ENCODE measurements around the gene GIT1. TPM values are rescaled to one million over a fixed set of nuclear protein-coding genes. Genes with fewer than 3 reads are reported as not detected.

GIT1 gene
- total RNA-seq, 1 donor from 2014 or later, result 96.5 TPM

DNA sequence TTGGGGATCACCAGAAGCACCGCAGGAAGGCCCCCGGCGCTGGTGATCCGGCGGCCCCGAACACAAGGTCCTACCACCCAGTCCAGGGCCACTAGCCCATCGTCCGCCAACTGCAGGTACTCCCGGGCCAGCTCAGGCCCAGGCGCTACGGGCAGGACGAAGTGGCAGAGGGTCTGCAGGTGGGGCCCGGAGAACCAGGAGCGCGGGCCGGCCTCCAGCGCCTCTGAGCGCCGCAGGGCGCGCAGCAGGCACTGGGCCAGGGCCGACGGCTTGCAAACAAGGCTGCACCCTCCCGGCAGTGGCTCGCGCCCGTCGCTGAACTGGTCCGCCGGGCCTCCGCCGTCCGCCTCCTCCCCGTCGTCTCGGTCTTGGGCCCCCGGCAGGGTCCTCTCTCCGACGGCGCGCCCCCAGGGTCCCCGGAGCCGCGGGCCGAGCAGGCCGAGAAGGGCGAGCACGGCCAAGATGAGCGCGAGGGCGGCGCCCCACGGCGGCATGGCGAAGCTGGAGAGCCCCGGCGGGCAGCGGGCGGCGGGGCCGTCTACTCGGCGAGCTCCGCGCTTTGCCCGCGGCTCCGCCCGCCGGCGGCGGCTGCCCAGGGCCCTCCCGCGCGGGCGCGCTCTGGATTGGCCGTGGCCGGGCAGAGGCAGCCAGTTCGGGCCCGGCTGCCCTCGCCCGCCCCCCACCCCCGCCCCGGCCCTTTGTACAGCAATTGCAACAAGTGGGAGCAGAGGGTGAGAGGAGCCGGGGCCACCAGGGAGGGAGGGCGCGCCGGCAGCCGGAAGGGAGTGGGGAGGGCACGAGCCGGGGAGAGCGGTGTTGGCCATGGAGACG, 22.8 kb downstream of the GIT1 start, which contains the start of gene ABHD15:
Gene ABHD15, minus strand, starts transcription at position 565 of the 831 bp plus-strand sequence. Its CDS starts 71 bp downstream, at position 494.
- H3K4me3 Mint-ChIP-seq, result peak within 1 kb of the TSS; percentile 97
- TF ChIP-seq, protein P1, sequence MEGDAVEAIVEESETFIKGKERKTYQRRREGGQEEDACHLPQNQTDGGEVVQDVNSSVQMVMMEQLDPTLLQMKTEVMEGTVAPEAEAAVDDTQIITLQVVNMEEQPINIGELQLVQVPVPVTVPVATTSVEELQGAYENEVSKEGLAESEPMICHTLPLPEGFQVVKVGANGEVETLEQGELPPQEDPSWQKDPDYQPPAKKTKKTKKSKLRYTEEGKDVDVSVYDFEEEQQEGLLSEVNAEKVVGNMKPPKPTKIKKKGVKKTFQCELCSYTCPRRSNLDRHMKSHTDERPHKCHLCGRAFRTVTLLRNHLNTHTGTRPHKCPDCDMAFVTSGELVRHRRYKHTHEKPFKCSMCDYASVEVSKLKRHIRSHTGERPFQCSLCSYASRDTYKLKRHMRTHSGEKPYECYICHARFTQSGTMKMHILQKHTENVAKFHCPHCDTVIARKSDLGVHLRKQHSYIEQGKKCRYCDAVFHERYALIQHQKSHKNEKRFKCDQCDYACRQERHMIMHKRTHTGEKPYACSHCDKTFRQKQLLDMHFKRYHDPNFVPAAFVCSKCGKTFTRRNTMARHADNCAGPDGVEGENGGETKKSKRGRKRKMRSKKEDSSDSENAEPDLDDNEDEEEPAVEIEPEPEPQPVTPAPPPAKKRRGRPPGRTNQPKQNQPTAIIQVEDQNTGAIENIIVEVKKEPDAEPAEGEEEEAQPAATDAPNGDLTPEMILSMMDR (conservative IDR thresholded peaks at IDR 0.05), result no peak
- H3K4me1 Mint-ChIP-seq, result peaks cover 26% of the 10 kb centered on the region
- no peak for DNase-seq (ENCODE audit: low read depth, low spot score)
- H3K27me3 Mint-ChIP-seq (ENCODE audit: low read depth), result peaks cover 49% of the 10 kb centered on the region
- no peaks in the 10 kb centered on the region for H3K9me3 Mint-ChIP-seq
- no peaks in the 10 kb centered on the region for H3K36me3 Mint-ChIP-seq (ENCODE audit: low read depth)
- H3K27ac Mint-ChIP-seq (ENCODE audit: unreplicated experiment), result no peak within 1 kb of the TSS

- Mint-ChIP-seq H3K4me3 (peak overlapping the region; percentile 87), H3K4me1 (peaks cover 21% of the 10 kb centered on the region), H3K27me3 (ENCODE audit: low read depth) (peaks cover 49% of the 10 kb centered on the region), H3K9me3 (no peaks in the 10 kb centered on the region), H3K27ac (ENCODE audit: unreplicated experiment) (no peak overlapping the region), H3K36me3 (ENCODE audit: low read depth) (no peaks in the 10 kb centered on the region)
- TF ChIP-seq, protein P1 (conservative IDR thresholded peaks at IDR 0.05), result peak; percentile 35
- DNase-seq (ENCODE audit: low read depth, low spot score), result no peak
These were observed 23.6 kb downstream of the GIT1 start for GRCh38 chr17:29565643-29566472.

DNA sequence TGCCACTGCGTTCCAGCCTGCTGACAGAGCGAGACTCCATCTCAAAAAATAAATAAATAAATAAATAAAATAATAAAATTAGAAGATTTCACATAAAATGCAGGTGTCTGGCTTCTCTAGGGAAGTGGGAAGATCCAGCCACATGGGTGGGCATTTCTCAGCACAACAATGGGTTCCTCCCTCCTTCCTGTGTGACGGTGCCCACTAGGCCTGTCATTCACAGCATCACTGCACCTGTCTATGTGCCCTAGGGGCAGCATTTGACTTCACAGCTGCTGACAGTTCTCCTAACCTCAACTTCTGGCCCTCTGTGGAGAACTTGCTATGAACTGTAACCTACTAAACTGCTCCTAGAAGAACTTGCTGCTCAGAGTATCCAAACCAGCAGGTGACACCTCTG, 25.6 kb downstream of the GIT1 start:
- Mint-ChIP-seq H3K4me1 (peaks cover 12% of the 10 kb centered on the region), H3K27me3 (ENCODE audit: low read depth) (peaks cover 42% of the 10 kb centered on the region), H3K27ac (ENCODE audit: unreplicated experiment) (no peak overlapping the region), H3K36me3 (ENCODE audit: low read depth) (no peaks in the 10 kb centered on the region), H3K4me3 (peak overlapping the region; percentile 8), H3K9me3 (no peaks in the 10 kb centered on the region)
- TF ChIP-seq, protein P1 (conservative IDR thresholded peaks at IDR 0.05), result no peak
- no peak for DNase-seq (ENCODE audit: low read depth, low spot score)

- no peak overlapping the region for H3K27ac Mint-ChIP-seq (ENCODE audit: unreplicated experiment)
- no peaks in the 10 kb centered on the region for H3K9me3 Mint-ChIP-seq
- peak overlapping the region; percentile 16 for H3K4me3 Mint-ChIP-seq
- peaks cover 34% of the 10 kb centered on the region for H3K27me3 Mint-ChIP-seq (ENCODE audit: low read depth)
- H3K4me1 Mint-ChIP-seq, result peaks cover 7% of the 10 kb centered on the region
- no peaks in the 10 kb centered on the region for H3K36me3 Mint-ChIP-seq (ENCODE audit: low read depth)
- TF ChIP-seq, protein P1 (conservative IDR thresholded peaks at IDR 0.05), result no peak
- no peak for DNase-seq (ENCODE audit: low read depth, low spot score)
These were observed 26.8 kb downstream of the GIT1 start for GRCh38 chr17:29562615-29563014.

GRCh38 chr17:29561554-29562517, 27.6 kb downstream of the GIT1 start:
- no peak overlapping the region for H3K27ac Mint-ChIP-seq (ENCODE audit: unreplicated experiment)
- H3K36me3 Mint-ChIP-seq (ENCODE audit: low read depth), result no peaks in the 10 kb centered on the region
- no peaks in the 10 kb centered on the region for H3K9me3 Mint-ChIP-seq
- peak overlapping the region; percentile 16 for H3K4me3 Mint-ChIP-seq
- H3K4me1 Mint-ChIP-seq, result peaks cover 7% of the 10 kb centered on the region
- TF ChIP-seq, protein P1 (conservative IDR thresholded peaks at IDR 0.05), result no peak
- DNase-seq (ENCODE audit: low read depth, low spot score), result no peak
- H3K27me3 Mint-ChIP-seq (ENCODE audit: low read depth), result peaks cover 32% of the 10 kb centered on the region
